Left ventricle myocardium inferior (tissue), 1 donor: ENCODE results near the gene THSD7A. TPM values are rescaled to one million over a fixed set of nuclear protein-coding genes. Genes with fewer than 3 reads are reported as not detected.

ENCODE experiments used
- DNase-seq: peaks from one replicate; pipeline ENCODE4 v3.0.0-alpha.2; 2020
- H3K27ac ChIP-seq: fragments of 200-600 bp; replicated peaks from 2 replicates; pipeline ENCODE4 v1.8.0; 2021
- H3K27me3 ChIP-seq: fragments of 200-600 bp; 2 replicates; pipeline ENCODE4 v1.8.0; 2021; ENCODE audit warnings: low read depth
- H3K36me3 ChIP-seq: fragments of 200-600 bp; 2 replicates; pipeline ENCODE4 v1.8.0; 2021
- H3K4me1 ChIP-seq: fragments of 200-600 bp; 2 replicates; pipeline ENCODE4 v1.8.0; 2021
- H3K4me3 ChIP-seq: fragments of 200-600 bp; 2 replicates; pipeline ENCODE4 v1.8.0; 2021; ENCODE audit warnings: mild to moderate bottlenecking, moderate library complexity
- H3K9me3 ChIP-seq: fragments of 200-600 bp; replicated peaks from 2 replicates; pipeline ENCODE4 v1.8.0; 2021
- intact Hi-C: fragments of 100-400 bp; cut with micrococcal nuclease; formaldehyde crosslinking; loops from one replicate; pipeline ENCODE4 v1.11.0; 2022
- total RNA-seq: library from RNA; stranded (reverse); fragmentation: NEBNext Ultra II Directional; extraction: Animal tissue kit (Norgen Biotek cat#: 25700); gene quantifications from one replicate; pipeline ENCODE4 v1.2.1, GENCODE V29; 2021
- TF ChIP-seq, protein P1 (sequence below): fragments of 200-600 bp; IDR thresholded peaks from 2 replicates; pipeline ENCODE4 v1.8.0; 2021; ENCODE audit warnings: antibody characterized with exemption, mild to moderate bottlenecking, borderline replicate concordance
- donor health status: DM: no; HTN: yes; CAD: no; lungs with severe emphysema.

Gene THSD7A
- total RNA-seq, 1 donor from 2014 or later = 1.6 TPM

DNA sequence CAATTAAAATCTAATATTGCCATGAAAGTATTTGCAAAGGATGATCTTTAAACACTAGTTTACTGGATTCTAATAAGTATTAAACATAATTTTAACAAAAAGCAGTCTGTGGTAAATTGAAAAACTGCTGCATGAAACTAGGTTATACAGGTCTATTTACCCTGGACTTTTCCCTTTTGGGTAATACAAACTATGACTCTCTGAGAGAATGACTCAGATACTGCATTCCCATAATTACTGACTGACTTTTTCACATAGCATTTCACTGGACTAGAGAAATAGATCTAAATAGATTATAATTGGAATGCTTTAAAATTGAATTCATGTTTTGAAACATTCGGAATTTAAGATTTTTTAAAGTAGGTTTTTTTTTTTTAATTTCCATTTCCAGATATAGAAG, 395.7 kb downstream of the THSD7A start:
- Histone ChIP-seq H3K9me3 (peaks cover 10% of the 10 kb centered on the region), H3K4me1 (no peaks in the 10 kb centered on the region), H3K4me3 (no peak overlapping the region), H3K27me3 (no peaks in the 10 kb centered on the region), H3K27ac (no peak overlapping the region), H3K36me3 (no peaks in the 10 kb centered on the region)
- DNase-seq = no peak
- TF ChIP-seq, protein P1, sequence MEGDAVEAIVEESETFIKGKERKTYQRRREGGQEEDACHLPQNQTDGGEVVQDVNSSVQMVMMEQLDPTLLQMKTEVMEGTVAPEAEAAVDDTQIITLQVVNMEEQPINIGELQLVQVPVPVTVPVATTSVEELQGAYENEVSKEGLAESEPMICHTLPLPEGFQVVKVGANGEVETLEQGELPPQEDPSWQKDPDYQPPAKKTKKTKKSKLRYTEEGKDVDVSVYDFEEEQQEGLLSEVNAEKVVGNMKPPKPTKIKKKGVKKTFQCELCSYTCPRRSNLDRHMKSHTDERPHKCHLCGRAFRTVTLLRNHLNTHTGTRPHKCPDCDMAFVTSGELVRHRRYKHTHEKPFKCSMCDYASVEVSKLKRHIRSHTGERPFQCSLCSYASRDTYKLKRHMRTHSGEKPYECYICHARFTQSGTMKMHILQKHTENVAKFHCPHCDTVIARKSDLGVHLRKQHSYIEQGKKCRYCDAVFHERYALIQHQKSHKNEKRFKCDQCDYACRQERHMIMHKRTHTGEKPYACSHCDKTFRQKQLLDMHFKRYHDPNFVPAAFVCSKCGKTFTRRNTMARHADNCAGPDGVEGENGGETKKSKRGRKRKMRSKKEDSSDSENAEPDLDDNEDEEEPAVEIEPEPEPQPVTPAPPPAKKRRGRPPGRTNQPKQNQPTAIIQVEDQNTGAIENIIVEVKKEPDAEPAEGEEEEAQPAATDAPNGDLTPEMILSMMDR = no peak
- intact Hi-C loops = no loop called here

- Histone ChIP-seq H3K4me1 (no peaks in the 10 kb centered on the region), H3K27ac (no peak overlapping the region), H3K27me3 (no peaks in the 10 kb centered on the region), H3K9me3 (peaks cover under 1% of the 10 kb centered on the region), H3K36me3 (no peaks in the 10 kb centered on the region), H3K4me3 (no peak overlapping the region)
- DNase-seq = no peak
- intact Hi-C loops = no loop called here
- TF ChIP-seq, protein P1 = no peak
Measured at GRCh38 chr7:11434366-11434765, 397.6 kb downstream of the THSD7A start.

DNA sequence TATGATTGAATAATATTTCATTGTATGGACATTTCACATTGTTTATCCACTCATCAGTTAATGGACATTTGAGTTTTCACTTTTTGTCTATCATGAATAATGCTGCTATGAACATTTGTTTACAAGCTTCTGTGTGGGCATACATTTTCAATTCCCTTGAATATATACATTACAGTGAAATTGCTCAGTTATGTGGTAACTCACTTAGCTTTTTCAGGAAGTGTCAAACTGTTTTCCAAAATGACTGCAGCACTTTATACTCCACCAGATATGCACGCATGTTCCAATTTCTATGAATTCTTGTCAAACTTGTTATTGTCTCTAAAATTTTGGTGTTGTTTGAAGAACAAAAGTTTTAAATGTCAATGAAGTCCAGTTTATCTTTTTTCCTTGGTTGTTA, 401.2 kb downstream of the THSD7A start:
- intact Hi-C loops = no loop called here
- Histone ChIP-seq H3K36me3 (no peaks in the 10 kb centered on the region), H3K27ac (no peak overlapping the region), H3K27me3 (no peaks in the 10 kb centered on the region), H3K4me1 (no peaks in the 10 kb centered on the region), H3K9me3 (no peaks in the 10 kb centered on the region), H3K4me3 (no peak overlapping the region)
- no peak for DNase-seq
- TF ChIP-seq, protein P1 = no peak

- TF ChIP-seq, protein P1 = no peak
- Histone ChIP-seq H3K27ac (no peak overlapping the region), H3K36me3 (no peaks in the 10 kb centered on the region), H3K4me3 (no peak overlapping the region), H3K27me3 (no peaks in the 10 kb centered on the region), H3K9me3 (no peaks in the 10 kb centered on the region), H3K4me1 (no peaks in the 10 kb centered on the region)
- no peak for DNase-seq
- intact Hi-C loops = no loop called here
Measured at GRCh38 chr7:11430112-11430511, 401.9 kb downstream of the THSD7A start.

DNA sequence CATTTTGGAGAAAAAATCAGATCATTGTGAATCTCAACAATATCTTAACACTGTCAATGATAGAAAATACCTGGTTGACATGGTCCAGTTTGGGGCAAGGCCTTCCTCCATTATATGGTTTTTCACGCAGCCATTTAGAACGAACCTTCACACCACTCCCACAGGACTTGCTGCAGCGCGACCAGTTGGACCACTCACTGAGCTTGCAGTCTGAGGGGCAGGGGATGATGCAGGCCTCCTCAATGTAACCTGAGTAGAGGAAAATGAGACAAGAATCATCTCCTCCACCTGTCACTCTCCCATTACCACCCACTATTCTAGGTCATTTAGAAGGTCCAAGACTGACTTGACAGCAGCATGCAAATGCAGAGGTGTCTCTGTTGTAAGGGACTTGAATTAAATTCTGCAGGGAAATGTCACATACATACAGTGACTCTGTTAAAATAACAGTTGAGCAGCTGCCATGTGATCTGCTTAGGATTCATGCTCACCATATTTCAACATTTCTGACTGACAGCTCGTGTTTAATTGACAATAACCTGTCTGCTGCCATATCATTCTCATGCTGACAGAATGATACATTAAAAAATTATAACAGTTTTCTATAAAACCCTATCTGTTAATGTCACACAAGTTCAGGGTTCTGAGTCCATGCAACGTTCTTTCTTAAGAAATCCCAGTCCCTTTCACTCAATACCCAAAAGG, 403.0 kb downstream of the THSD7A start:
- Histone ChIP-seq H3K4me3 (no peak overlapping the region), H3K27ac (no peak overlapping the region), H3K27me3 (no peaks in the 10 kb centered on the region), H3K9me3 (no peaks in the 10 kb centered on the region), H3K4me1 (no peaks in the 10 kb centered on the region), H3K36me3 (no peaks in the 10 kb centered on the region)
- no peak for DNase-seq
- intact Hi-C loops = loop anchor here (5.0 to 10.0 kb wide), 2 partner anchors 893 to 1066 kb away; no protein-coding TSS in a partner anchor
- TF ChIP-seq, protein P1 = no peak
